Measurements from ENCODE around the gene PMVK. TPM values are rescaled to one million over a fixed set of nuclear protein-coding genes. Genes with fewer than 3 reads are reported as not detected.

PMVK gene
- total and polyA plus RNA-seq, 2 of the 8 experiments (the other 6 are each of a cell fraction or from before 2014, with no cell fraction given): 23.8 to 26.5 TPM

DNA sequence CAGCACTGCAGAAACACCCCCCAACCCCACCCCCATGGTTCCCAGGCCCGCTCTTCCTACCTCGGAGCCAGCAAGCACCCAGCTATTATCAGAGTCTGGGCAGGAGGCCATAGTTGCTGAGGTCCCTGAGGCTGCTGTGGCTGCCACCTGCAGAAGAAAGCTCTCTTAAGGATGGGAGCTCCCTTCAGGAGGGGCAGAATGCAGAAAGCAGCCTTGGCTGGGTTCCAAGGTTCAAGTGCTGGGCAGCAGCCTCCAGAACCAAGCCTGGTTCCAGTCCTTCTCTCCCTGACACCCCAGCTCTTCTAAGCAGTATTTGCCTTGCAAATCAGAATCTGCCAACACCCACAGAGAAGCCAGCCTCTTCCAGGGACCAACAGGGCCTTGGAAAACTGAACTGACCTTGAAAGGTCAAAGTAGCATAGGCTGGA is 17.1 kb upstream of the PMVK start:
- Histone ChIP-seq H2AFZ (ENCODE audit: low read length) (no peak overlapping the region), H3K4me1 (replicated peaks in 1 of 4; ENCODE audit: control insufficient read depth in 3 of 4, insufficient read depth in 4 of 4, low read length in 3 of 4) (peaks cover 0 to 28% (median 8%) of the 10 kb centered on the region in 4 experiments; a peak in 6 of 7 replicates), H3K4ac (replicated peaks; ENCODE audit: insufficient read length, low read depth, low read length) (no peak overlapping the region), H2BK12ac (ENCODE audit: low read depth, low read length) (no peak overlapping the region), H2BK15ac (ENCODE audit: low read length) (no peak overlapping the region), H3K56ac (replicated peaks; ENCODE audit: insufficient read length, low read depth, low read length) (no peak overlapping the region), H3K23me2 (ENCODE audit: low read depth, low read length) (peaks cover 5% of the 10 kb centered on the region), H3K79me2 (ENCODE audit: control insufficient read depth in 1 of 2, insufficient read depth in 2 of 2, low read length in 2 of 2) (peaks cover 0 to 3% of the 10 kb centered on the region in 2 experiments; a peak in 2 of 4 replicates), H3K27ac (ENCODE audit: low read depth, low read length) (no peak overlapping the region), H2BK20ac (ENCODE audit: low read length) (no peak overlapping the region), H4K20me1 (replicated peaks in 1 of 2; ENCODE audit: control insufficient read depth in 1 of 2, insufficient read depth in 2 of 2, low read length in 2 of 2) (peaks cover 1 to 12% of the 10 kb centered on the region in 2 experiments), H3K4me3 (ENCODE audit: extremely low read depth in 1 of 4, insufficient read depth in 2 of 4, low read depth in 3 of 4, low read length in 4 of 4) (no peak overlapping the region), H3K23ac (ENCODE audit: insufficient read length) (no peak overlapping the region), H4K5ac (ENCODE audit: insufficient read length, low read depth, low read length) (no peak overlapping the region), H3K4me2 (ENCODE audit: insufficient read depth in 1 of 2, low read depth in 2 of 2, low read length in 2 of 2) (no peak overlapping the region), H3K14ac (ENCODE audit: insufficient read length) (no peak overlapping the region), H2BK120ac (replicated peaks; ENCODE audit: low read depth, low read length) (no peak overlapping the region), H2BK5ac (ENCODE audit: low read depth, low read length) (no peak overlapping the region), H2AK5ac (ENCODE audit: low read depth, low read length) (no peak overlapping the region), H3K9ac (replicated peaks in 1 of 4; ENCODE audit: extremely low read depth in 1 of 4, low read depth in 3 of 4, low read length in 3 of 4) (no peak overlapping the region), H3K27me3 (replicated peaks in 1 of 4; ENCODE audit: control insufficient read depth in 3 of 4, extremely low read depth in 1 of 4, insufficient read depth in 3 of 4, low read length in 3 of 4) (no peaks in the 10 kb centered on the region; a peak in 2 of 7 replicates), H4K91ac (replicated peaks; ENCODE audit: insufficient read length, low read length) (no peak overlapping the region), H4K8ac (ENCODE audit: extremely low read depth, insufficient read depth, low read length) (no peak overlapping the region), H3K18ac (ENCODE audit: extremely low read depth, low read length) (no peak overlapping the region), H3K79me1 (ENCODE audit: low read depth, low read length) (0 out of 2 replicates have a peak, but pooled peaks cover 6% of the 10 kb centered on the region), H3K36me3 (ENCODE audit: control insufficient read depth in 2 of 4, insufficient read depth in 4 of 4, low read length in 3 of 4) (peaks cover 2 to 4% (median 3%) of the 10 kb centered on the region in 4 experiments; a peak in 4 of 8 replicates), H3K9me3 (ENCODE audit: insufficient read depth in 2 of 2, low read depth in 1 of 2, low read length in 1 of 2) (no peaks in the 10 kb centered on the region)
- ChIA-PET POLR2A (ENCODE audit: partially characterized antibody) (interaction anchor here (0.7 to 18.6 kb wide), 4 partner anchors 10 to 803 kb away, joined by 3 to 662 read pairs (median 8); partner anchors contain the start of genes CKS1B, FLAD1, LENEP and PMVK), CTCF (ENCODE audit: partially characterized antibody) (interaction anchor here (0.7 to 9.8 kb wide), 4 partner anchors 31 to 50 kb away, joined by 3 to 132 read pairs (median 4); partner anchors contain the start of gene LENEP)
- 100% methylated on average over 2 of the region's 2 CpGs; no CpG with 5 or more reads in 1 of the 2 experiments for WGBS, 2 experiments (ENCODE audit: extremely low coverage in 1 of 2, insufficient coverage in 1 of 2, insufficient read length in 1 of 2, insufficient replicate concordance in 2 of 2, low coverage in 1 of 2, low lambda C conversion rate in 2 of 2, missing lambda C conversion rate in 1 of 2)
- FAIRE-seq (no peak), DNase-seq (ENCODE audit: low read depth in 1 of 2, low spot score in 2 of 2) (no peak)
- TF ChIP-seq JUND (IDR thresholded peaks at IDR 0.05; ENCODE audit: low read length) (no peak), CEBPB (IDR thresholded peaks at IDR 0.05; ENCODE audit: low read depth, low read length) (no peak), TCF12 (IDR thresholded peaks at IDR 0.05; ENCODE audit: low read depth, low read length) (no peak), EP300 (IDR thresholded peaks at IDR 0.05; ENCODE audit: borderline replicate concordance in 1 of 2, low read depth in 2 of 2, low read length in 2 of 2) (no peak), CBX5 (IDR thresholded peaks at IDR 0.05; ENCODE audit: low read depth, low read length) (no peak)

Data from H1 (cell line).